Ureter (tissue), 1 donor: Measurements from ENCODE around the gene METTL14. TPM values are rescaled to one million over a fixed set of nuclear protein-coding genes. Genes with fewer than 3 reads are reported as not detected.

Experiments
- DNase-seq: peaks from one replicate; pipeline ENCODE4 v3.0.0-alpha.2; 2020; ENCODE audit warnings: low spot score
- total RNA-seq: library from RNA; stranded (reverse); gene quantifications from one replicate; pipeline ENCODE4 v1.2.4, GENCODE V29; 2023
- donor health status: DM: yes; HTN: yes; CAD: no.

METTL14 gene
- total RNA-seq, 1 donor from 2014 or later, result 62.2 TPM

DNA sequence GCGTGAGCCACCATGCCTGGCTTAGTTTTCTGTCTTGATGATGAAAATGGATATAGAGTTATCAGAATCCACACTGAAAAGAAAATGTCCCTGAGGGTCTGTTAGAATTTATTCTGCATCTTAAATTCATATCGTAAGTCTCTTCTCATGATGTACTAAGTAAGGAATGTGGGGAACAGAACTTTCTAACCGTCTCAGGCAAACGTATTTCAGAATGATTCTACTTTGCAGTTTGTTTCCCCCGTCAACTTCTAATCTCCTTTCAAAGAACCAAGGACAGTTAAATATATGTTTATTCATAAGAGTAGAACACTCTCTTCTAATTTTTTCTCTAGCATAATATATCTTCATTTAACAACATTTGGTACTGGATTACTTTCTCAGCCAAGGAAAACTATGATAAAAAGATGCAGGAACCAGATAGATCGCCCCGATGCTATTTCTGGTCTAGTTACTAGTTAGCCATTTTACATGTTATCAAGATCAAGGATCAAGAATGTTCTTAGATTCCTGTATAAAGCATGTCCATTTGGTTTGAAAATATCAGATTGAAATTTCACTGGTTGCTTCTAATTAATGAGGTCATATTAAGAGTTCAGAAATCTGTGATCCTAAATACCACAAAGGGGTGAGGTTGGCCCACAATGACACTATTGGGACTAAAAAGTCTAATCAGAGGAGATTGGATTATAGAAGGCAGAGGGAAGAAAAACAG, 49.5 kb downstream of the METTL14 start:
- no peak for DNase-seq

GRCh38 chr4:118736900-118737299, 51.7 kb downstream of the METTL14 start:
- no peak for DNase-seq

- DNase-seq, result no peak
Observed at GRCh38 chr4:118738090-118738489, 52.9 kb downstream of the METTL14 start.

GRCh38 chr4:118739022-118739713, 54.0 kb downstream of the METTL14 start:
- no peak for DNase-seq

DNA sequence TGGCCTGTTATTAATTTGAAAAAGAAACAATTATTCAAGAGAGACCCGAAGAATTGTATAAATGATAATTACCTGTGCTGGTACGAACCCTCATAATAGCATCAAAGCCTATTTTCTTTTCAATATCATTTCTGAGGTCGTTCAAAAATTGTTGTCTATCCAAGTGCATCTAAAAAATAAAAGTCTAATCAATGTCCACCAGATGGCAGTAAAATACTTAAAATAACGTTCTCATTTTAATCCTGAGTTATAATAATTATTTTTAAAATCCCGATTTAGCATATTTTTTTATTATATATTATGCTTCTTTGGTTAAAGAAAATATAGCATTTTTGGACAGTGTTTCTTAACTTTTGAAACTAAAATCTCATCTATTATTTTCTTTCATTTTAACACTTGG, 55.7 kb downstream of the METTL14 start:
- DNase-seq, result no peak

- DNase-seq, result no peak
Observed at GRCh38 chr4:118741301-118741855, 56.2 kb downstream of the METTL14 start.

DNA sequence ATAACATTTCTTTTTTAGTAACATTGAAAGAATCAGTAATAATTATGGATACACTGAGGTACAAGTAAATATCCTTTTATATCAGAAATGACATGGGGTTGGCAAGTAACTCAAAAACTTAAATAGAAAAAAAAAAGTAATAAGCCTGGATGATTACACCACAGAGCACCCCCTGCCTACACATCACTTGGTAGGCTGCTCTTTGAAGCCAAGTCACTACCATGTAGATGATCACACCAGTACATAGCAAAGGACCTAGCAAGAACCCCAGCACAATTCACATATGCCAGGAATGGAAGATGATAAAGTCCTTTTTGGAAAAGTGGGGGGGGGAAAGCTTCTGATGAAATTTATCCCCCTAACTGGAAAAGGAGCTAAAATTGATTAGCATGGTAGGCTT, 56.9 kb downstream of the METTL14 start:
- no peak for DNase-seq

GRCh38 chr4:118743867-118744266, 58.7 kb downstream of the METTL14 start:
- DNase-seq, result no peak

GRCh38 chr4:118745357-118745756, 60.2 kb downstream of the METTL14 start:
- DNase-seq, result no peak

- DNase-seq, result no peak
Observed at GRCh38 chr4:118746251-118746919, 61.2 kb downstream of the METTL14 start.

GRCh38 chr4:118749347-118749988, 64.3 kb downstream of the METTL14 start:
- DNase-seq, result no peak

- no peak for DNase-seq
Observed at GRCh38 chr4:118751629-118752323, 66.6 kb downstream of the METTL14 start.

GRCh38 chr4:118752551-118752950, 67.4 kb downstream of the METTL14 start:
- DNase-seq, result no peak

GRCh38 chr4:118753096-118753495, 67.9 kb downstream of the METTL14 start:
- no peak for DNase-seq

DNA sequence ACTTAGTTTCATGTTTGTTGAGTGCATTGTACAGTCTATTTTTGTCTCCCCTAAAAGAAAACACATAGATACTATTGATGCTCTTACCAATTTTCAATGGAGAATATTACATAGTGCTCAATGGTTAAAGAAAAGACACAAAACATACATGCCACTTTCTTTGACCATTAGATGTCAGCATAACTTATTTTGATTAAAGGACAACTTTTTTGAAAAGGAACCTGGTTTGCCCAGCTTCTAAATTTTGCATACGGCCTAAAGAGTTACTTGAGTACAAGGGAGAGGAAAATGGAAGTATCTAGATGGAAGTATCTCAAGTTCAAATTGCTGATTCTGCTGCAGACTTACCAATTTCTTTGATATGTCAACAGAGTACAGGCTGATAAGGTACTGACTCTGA, 68.5 kb downstream of the METTL14 start:
- no peak for DNase-seq

- no peak for DNase-seq
Observed at GRCh38 chr4:118754890-118755289, 69.7 kb downstream of the METTL14 start.

DNA sequence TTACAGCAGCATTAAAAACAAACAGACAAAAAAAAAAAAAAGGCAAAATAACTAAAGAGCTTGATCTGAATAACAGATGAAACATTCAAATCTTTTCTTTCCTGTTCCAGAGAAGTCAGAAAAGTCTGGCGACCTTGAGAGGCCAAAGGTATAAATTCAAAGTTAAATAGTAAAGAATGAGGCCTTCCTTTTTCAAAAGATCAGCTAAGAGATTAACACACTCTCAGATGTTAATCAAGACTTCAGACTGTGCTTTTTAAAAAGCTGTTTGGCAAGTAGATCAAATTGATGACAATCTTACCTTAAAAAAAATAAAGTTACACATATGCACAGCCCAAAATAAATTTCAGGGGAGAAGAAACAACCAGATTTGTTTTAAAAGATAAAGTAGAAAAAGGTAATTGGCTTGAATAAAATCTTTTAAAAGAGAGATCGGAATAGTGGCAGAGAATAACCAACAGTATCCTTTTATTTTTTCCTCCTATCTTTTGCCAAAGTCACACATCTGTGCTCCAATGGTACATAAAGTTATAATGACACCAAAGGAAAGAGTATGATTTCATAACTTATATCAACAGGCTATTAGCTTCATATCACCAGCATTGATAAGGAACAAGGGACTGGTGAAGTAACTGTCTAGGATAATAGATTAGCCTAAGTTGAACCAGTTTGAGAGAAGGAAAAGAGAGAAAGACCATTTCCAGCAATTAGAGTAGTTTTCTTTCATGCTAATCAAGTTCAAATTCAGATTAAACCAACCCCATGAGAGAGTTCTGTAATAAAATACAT, 70.4 kb downstream of the METTL14 start:
- no peak for DNase-seq

DNA sequence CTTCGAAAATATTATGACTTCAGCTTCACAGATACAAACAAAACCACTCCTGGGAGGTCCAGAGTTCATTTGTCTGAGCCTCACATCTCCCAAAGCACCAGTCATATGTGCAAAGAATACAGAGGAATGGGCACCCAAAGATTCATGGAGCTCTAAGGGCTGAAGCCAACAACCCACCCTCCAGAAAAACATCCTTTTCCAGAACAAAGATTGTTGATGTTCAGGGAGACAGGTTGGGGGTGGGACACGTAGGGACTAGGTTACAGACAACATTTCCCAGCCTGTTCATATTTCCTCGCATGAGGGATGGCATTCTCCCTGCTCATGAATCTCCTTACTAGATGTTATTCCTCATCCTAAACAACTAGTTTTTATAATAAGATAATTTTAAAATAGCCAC, 71.2 kb downstream of the METTL14 start:
- DNase-seq, result no peak

GRCh38 chr4:118756958-118757357, 71.8 kb downstream of the METTL14 start:
- no peak for DNase-seq

- no peak for DNase-seq
Observed at GRCh38 chr4:118757761-118758251, 72.6 kb downstream of the METTL14 start.
